Duodenal mucosa (tissue), 2 donors: ENCODE data around the gene GRID2.
"Not testable (repeated sequence)": the region's sequence is repeated elsewhere in the genome, so short reads cannot be mapped to it uniquely, and the experiment has no call there.

ENCODE experiments used
- H3K27ac ChIP-seq: one replicate; pipeline ENCODE4 v1.7.0; 2013; ENCODE audit warnings: low read depth, low read length
- H3K27me3 ChIP-seq, 2 donors: one replicate each; pipeline ENCODE4 v1.7.0; 2013; ENCODE audit warnings: low read length in 2 of 2, control low read depth in 1 of 2; ENCODE audit not compliant: insufficient read depth in 2 of 2, control insufficient read depth in 1 of 2
- H3K36me3 ChIP-seq, 2 donors: one replicate each; pipeline ENCODE4 v1.7.0; 2013; ENCODE audit warnings: low read length in 2 of 2, control low read depth in 1 of 2; ENCODE audit not compliant: insufficient read depth in 2 of 2, control insufficient read depth in 1 of 2
- H3K4me1 ChIP-seq, 2 donors: one replicate each; pipeline ENCODE4 v1.7.0; 2013; ENCODE audit warnings: low read length in 2 of 2, control low read depth in 1 of 2; ENCODE audit not compliant: insufficient read depth in 2 of 2, control insufficient read depth in 1 of 2
- H3K4me3 ChIP-seq, 2 donors: one replicate each; pipeline ENCODE4 v1.7.0; 2013; ENCODE audit warnings: low read length in 2 of 2, low read depth in 1 of 2
- H3K9ac ChIP-seq, 2 donors: one replicate each; pipeline ENCODE4 v1.7.0; 2013; ENCODE audit warnings: low read length in 2 of 2, low read depth in 1 of 2
- H3K9me3 ChIP-seq, 2 donors: one replicate each; pipeline ENCODE4 v1.7.0; 2013; ENCODE audit warnings: low read length in 2 of 2, control low read depth in 1 of 2; ENCODE audit not compliant: control insufficient read depth in 1 of 2

The GRID2 gene

DNA sequence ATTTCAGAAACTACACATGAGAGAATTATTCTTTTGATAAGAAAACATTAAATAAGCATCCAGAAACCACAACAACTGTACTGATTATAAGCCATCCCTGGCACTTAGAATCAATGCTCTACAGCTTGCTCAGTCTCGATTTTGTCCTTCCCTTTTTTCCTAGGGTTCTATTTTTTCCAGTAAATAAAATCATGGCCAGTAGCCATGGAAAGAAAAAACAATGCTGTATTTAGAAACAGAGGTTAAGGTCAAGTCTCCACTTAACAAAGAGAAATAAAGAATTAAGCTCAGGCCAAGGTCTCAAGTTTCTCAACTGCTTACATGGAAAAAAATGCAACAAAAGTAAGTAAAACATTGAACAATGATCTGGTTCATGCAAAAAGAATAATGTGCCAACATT, 38.7 kb upstream of the GRID2 start:
- Histone ChIP-seq H3K9me3 (no peaks in the 10 kb centered on the region), H3K9ac (no peak overlapping the region), H3K36me3 (no peaks in the 10 kb centered on the region), H3K4me3 (no peak overlapping the region), H3K4me1 (no peaks in the 10 kb centered on the region), H3K27ac (no peak overlapping the region), H3K27me3 (no peaks in the 10 kb centered on the region)

GRCh38 chr4:92265798-92266197, 38.0 kb upstream of the GRID2 start:
- H3K4me1 ChIP-seq, result no peaks in the 10 kb centered on the region
- no peak overlapping the region for H3K27ac ChIP-seq

DNA sequence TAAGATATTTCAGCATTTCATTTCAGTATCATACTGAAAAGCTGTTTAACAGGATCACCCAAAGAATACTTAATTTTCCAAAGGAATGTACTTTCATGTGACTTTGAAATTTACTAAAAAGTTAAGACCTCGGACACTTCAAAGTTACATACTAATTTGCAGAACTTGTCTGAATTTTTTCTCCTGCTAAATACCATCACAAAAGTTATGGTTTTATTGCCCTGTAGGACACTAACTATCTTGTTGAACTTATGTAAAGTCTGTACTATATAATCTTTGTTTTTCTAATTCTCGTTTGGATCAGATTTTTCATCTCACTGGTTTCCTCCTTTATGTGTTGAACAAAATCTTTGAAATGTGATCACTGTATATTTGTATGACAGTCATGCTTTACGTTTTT, 37.2 kb upstream of the GRID2 start:
- Histone ChIP-seq H3K27ac (no peak overlapping the region), H3K9me3 (no peaks in the 10 kb centered on the region), H3K36me3 (no peaks in the 10 kb centered on the region), H3K9ac (no peak overlapping the region), H3K27me3 (no peaks in the 10 kb centered on the region), H3K4me3 (no peak overlapping the region), H3K4me1 (no peaks in the 10 kb centered on the region)

More at GRCh38 chr4:92265798-92266197, 38.0 kb upstream of the GRID2 start:
- Histone ChIP-seq H3K36me3 (no peaks in the 10 kb centered on the region), H3K9ac (no peak overlapping the region), H3K9me3 (no peaks in the 10 kb centered on the region), H3K27me3 (no peaks in the 10 kb centered on the region), H3K4me3 (no peak overlapping the region)

GRCh38 chr4:92268642-92269041, 35.1 kb upstream of the GRID2 start:
- H3K9me3 ChIP-seq, result no peaks in the 10 kb centered on the region
- no peaks in the 10 kb centered on the region for H3K4me1 ChIP-seq
- no peak overlapping the region for H3K9ac ChIP-seq
- H3K27me3 ChIP-seq, result no peaks in the 10 kb centered on the region
- H3K27ac ChIP-seq, result no peak overlapping the region
- H3K4me3 ChIP-seq, result no peak overlapping the region
- no peaks in the 10 kb centered on the region for H3K36me3 ChIP-seq

DNA sequence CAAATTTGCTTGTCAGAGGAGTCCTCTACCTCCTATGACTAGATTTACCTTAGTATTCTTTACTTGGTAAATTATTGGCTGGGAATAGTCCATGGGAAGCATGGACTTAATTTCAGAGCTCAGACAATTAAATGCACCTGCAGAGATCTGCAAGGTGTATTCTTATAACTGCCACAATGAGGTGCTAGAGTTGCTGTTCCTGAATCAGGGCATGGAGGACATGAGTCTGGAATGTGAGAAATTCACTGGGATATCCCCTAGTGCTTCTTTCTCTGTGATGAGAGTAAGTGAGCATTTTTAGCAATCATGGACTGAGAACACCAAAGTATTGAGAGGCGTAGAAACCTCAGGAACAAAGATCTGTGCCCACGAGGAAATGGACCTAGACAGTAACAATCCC, 32.9 kb upstream of the GRID2 start:
- no peak overlapping the region for H3K9ac ChIP-seq
- no peak overlapping the region for H3K27ac ChIP-seq
- H3K9me3 ChIP-seq, result no peaks in the 10 kb centered on the region
- H3K36me3 ChIP-seq, result no peaks in the 10 kb centered on the region
- no peaks in the 10 kb centered on the region for H3K27me3 ChIP-seq
- H3K4me1 ChIP-seq, result no peaks in the 10 kb centered on the region
- H3K4me3 ChIP-seq, result no peak overlapping the region

DNA sequence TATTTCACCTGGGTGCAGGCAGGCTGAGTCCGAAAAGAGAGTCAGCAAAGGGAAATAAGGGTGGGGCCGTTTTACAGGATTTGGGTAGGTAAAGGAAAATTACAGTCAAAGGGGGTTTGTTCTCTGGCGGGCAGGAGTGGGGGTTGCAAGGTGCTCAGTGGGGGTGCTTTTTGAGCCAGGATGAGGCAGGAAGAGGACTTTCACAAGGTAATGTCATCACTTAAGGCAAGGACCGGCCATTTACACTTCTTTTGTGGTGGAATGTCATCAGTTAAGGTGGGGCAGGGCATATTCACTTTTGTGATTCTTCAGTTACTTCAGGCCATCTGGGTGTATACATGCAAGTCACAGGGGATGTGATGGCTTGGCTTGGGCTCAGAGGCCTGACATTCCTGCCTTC, 32.2 kb upstream of the GRID2 start:
- H3K36me3 ChIP-seq, H3K4me3 ChIP-seq, H3K9me3 ChIP-seq, H3K9ac ChIP-seq, H3K27ac ChIP-seq, H3K27me3 ChIP-seq, H3K4me1 ChIP-seq: not testable (repeated sequence)

DNA sequence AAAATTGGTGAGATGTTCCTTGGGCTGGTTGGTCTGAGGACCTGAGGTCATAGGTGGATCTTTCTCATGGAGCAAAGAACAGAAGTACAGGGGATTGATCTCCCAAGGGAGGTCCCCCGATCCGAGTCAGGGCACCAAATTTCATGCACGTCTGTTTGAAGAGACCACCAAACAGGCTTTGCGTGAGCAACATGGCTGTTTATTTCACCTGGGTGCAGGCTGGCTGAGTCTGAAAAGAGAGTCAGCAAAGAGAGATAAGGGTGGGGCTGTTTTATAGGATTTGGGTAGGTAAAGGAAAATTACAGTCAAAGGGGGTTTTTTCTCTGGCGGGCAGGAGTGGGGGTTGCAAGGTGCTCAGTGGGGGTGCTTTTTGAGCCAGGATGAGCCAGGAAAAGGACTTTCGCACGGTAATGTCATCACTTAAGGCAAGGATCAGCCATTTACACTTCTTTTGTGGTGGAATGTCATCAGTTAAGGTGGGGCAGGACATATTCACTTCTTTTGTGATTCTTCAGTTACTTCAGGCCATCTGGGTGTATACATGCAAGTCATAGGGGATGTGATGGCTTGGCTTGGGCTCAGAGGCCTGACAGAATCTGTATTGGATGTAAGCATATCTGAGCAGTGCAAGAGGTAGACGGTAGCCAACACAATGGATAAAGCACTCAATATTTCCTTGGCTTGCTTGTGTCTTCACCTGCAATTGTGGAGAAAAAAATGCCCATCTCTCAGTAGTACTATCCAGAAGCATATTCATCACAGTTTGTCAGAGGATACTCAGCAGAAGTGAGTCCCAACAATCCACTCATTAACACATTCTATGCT, 26.5 kb upstream of the GRID2 start:
- H3K27ac ChIP-seq, H3K4me1 ChIP-seq, H3K4me3 ChIP-seq, H3K9me3 ChIP-seq, H3K27me3 ChIP-seq, H3K36me3 ChIP-seq, H3K9ac ChIP-seq: not testable (repeated sequence)

DNA sequence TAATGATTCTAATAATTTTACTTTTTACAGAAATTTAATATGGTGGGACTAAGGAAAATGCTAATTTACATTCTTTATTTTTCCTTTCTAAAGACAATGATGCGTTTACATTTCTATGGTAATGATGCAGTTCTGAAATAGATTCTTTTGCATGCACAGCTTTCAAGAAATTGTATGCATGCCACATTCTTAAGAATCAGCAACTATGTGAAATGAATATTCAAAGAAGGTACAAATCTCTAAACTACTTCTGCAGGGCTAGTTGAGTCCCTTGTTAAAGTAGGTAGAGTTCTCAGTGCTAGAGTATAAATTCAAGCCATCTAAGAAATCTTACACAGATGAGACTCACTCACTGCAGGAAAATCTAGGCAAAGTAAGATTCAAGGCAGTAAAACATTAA, 24.5 kb upstream of the GRID2 start:
- H3K9me3 ChIP-seq, result no peaks in the 10 kb centered on the region
- no peaks in the 10 kb centered on the region for H3K36me3 ChIP-seq
- no peaks in the 10 kb centered on the region for H3K27me3 ChIP-seq
- H3K4me1 ChIP-seq, result no peaks in the 10 kb centered on the region
- H3K9ac ChIP-seq, result no peak overlapping the region
- no peak overlapping the region for H3K27ac ChIP-seq
- H3K4me3 ChIP-seq, result no peak overlapping the region

DNA sequence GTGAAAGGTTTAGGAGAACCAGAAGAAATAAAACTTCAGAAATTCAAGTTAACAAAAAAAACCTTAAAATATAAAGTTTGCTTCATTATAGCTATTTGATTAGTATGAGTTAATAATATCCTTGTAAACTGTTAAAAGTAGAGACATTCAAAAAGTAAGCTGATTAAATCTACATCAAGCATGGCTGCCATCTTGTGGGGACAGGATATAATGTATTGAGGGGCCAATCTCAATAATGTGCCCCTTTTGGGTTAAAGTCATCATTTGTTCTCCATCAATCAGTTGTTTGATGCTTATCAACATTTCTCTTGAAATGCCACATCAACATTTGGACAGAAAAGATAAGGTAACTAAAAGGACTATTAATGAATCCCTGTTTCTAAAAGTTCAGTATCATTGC, 4.6 kb upstream of the GRID2 start:
- no peak overlapping the region for H3K9ac ChIP-seq
- H3K36me3 ChIP-seq, result no peaks in the 10 kb centered on the region
- H3K4me1 ChIP-seq, result peaks cover 0 to under 1% of the 10 kb centered on the region in 2 donors
- H3K4me3 ChIP-seq, result no peak overlapping the region
- no peaks in the 10 kb centered on the region for H3K9me3 ChIP-seq
- no peak overlapping the region for H3K27ac ChIP-seq
- H3K27me3 ChIP-seq, result peaks cover 8 to 25% of the 10 kb centered on the region in 2 donors

DNA sequence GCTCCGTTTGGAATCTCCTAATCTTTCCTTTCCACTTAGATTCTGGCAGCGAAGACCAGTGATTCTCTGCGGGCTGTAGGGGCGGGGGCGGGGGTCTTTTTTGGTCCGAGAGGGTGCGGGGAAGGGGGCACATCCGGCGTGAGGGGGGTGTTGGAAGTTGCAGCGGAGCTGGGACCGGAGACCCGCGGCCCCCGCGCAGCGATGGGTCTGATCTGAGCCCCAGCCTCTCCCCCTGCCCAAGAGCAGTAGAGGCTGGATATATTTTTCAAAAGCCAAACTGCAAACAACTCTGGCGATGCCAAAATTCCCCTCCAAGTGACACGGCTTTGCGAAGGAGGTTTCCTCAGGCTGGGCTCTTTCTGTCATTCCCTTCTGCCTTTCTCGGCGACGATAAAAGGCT, 355 bp downstream of the GRID2 start:
- peak overlapping the region in 1 of 2 donors; percentile 3 for H3K4me3 ChIP-seq
- no peak overlapping the region for H3K9ac ChIP-seq
- peaks cover 32 to 64% of the 10 kb centered on the region in 2 donors for H3K27me3 ChIP-seq
- no peaks in the 10 kb centered on the region for H3K9me3 ChIP-seq
- H3K4me1 ChIP-seq, result peaks cover 16 to 17% of the 10 kb centered on the region in 2 donors
- H3K36me3 ChIP-seq, result no peaks in the 10 kb centered on the region
- no peak overlapping the region for H3K27ac ChIP-seq
